Activated naive CD8-positive, alpha-beta T cell treated with anti-CD3 and anti-CD28 coated beads, Interleukin-2, amount 50 U/mL, for 16 hours (primary cell): ENCODE results near the gene BAG1.

Source experiments
- DNase-seq: peaks from one replicate; pipeline ENCODE4 v3.0.0-alpha.2; 2020; ENCODE audit warnings: low read depth, low spot score

Gene BAG1

DNA sequence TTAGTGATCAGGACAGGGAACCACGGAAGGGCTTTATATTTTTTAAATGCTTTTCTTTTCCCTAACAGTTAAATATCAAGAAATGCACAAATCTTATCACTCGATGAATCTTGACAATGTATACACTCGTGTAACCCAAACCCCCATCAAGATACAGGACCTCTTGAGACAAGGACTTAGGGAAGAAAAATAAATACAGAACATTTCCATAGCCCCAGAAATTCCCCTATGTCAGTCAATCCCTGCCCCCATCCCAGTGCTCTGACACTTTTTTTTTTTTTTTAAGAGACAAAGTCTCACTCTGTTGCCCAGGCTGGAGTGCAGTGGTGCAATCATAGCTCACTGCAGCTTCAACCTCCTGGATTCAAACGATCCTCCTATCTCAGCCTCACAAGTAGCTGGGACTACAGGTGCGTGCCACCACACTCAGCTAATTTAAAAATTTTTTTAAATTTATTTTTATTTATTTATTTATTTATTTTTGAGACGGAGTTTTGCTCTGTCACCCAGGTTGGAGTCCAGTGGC, 21.8 kb downstream of the BAG1 start:
- DNase-seq: no peak

- DNase-seq: no peak
These were observed 23.2 kb downstream of the BAG1 start for GRCh38 chr9:33241298-33241697.

DNA sequence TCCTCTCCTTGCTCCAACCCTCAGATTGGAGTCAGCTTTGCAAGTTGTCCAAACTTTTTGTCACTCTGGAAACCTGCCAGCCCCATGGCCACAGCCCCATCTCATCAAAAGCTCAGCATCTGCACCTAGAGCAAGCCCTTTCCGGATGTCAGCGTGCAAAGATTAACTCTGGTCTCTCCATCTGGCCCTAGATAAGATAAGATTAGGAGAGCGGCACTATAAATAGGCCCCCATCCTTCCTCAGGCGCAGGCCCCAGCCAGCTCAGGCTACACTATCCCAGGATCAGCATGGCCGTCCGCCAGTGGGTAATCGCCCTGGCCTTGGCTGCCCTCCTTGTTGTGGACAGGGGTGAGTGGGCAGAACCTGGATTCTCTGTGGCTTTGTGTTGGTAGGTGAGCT, 24.6 kb downstream of the BAG1 start, which contains the start of gene SPINK4:
Gene SPINK4, plus strand, starts transcription at position 247 of the 400 bp plus-strand sequence. Its CDS starts 42 bp downstream, at position 289.
- no peak for DNase-seq

- no peak for DNase-seq
These were observed 27.9 kb downstream of the BAG1 start for GRCh38 chr9:33236571-33236970.

DNA sequence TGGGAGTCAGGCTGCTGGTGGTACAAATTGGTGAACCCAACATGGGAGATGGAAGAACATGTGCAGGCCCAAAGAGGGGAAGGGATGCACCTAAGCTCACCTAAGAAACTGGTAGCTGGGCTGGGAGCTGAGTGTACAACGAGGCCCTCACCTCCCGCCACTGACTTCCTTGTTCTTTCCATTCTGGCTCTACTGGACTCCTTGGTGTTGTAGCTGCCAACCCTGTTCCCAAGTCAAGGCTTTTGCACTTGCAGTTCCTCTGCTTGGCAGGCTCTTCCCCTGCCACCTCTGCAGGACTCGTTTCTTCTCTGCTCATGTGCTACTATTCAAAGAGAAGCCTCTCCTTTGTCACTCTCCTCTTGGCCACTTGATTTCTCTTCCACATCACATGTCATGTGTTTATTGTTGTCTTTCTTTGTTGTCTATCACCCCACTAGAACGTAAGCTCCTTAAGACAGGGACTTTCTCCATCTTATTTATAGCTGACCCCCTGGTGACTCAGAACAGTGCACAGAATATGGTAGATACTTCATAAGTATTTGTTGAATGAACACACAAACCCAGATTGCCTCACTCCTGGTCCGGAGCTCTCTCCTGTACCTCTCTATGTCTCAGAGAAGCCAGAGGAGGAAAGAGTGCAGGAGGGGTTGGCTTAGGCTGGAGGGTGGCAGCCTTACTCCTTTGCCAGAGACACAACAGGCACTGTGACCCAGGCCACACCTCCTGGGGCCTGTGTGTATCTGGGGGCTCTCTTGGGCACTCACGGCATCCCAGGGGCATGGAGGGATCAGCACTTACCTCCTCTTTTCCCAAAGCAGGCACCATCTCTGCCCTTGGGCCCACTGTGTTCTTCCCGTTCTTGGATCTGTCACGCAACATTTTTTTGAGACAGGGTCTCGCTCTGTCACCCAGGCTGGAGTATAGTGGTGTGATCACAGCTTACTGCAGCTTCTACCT, 29.7 kb downstream of the BAG1 start:
- no peak for DNase-seq

GRCh38 chr9:33233626-33234342, 30.7 kb downstream of the BAG1 start:
- no peak for DNase-seq

GRCh38 chr9:33232815-33233214, 31.7 kb downstream of the BAG1 start:
- DNase-seq: no peak

DNA sequence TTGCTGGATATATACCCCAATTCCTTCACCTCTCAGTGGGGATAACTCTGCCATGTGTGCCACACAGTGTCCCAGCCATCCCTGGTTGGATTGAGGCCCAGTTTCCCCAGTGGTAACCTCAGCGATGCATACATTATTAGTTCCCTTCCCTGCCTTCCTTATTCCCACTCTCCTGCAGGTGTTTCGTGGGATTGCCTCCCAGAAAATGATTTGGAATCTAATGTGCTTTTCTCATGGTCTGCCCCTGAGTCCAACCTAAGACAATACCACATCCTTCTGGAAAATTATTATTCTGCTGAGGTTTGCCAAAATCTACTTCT, 32.9 kb downstream of the BAG1 start:
- DNase-seq: no peak

GRCh38 chr9:33230756-33231622, 33.5 kb downstream of the BAG1 start:
- no peak for DNase-seq

DNA sequence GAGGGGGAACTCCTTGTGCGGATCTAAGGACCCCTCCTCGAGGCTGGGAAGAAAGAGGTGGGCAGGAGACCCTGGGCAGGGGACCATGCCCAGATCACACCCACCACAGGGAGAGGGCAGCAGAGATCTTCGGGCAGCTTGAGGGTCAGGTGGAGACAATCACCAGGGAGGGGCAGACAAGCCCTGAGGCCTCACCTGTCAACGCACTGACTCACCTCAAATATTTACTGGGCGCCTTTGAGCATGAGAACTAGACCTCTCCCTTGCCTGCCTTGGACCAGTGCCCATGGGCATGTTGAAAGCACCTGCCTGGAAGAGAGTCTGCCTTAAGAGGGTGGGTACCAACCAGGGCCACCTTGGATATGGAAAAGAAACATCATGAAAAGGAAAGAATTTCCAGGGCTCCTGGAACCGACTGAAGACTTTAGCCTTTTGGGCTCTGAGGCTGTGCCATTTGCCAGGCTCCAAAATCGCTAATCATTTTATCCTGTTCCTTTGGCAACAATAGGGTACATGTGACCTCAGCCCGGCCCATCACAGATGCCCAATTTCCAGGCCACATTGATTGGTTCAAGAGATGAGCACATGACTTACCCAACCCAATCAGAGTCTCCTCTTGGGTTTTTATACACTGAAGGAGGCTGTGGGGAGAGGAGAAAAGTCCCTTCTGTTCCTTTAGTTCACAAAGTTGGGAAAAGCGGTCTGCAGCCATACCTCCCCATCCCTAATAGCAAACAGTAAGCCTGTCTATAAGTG, 35.0 kb downstream of the BAG1 start:
- DNase-seq: no peak

GRCh38 chr9:33228606-33229005, 35.9 kb downstream of the BAG1 start:
- DNase-seq: no peak

- DNase-seq: no peak
These were observed 36.8 kb downstream of the BAG1 start for GRCh38 chr9:33227741-33228140.

DNA sequence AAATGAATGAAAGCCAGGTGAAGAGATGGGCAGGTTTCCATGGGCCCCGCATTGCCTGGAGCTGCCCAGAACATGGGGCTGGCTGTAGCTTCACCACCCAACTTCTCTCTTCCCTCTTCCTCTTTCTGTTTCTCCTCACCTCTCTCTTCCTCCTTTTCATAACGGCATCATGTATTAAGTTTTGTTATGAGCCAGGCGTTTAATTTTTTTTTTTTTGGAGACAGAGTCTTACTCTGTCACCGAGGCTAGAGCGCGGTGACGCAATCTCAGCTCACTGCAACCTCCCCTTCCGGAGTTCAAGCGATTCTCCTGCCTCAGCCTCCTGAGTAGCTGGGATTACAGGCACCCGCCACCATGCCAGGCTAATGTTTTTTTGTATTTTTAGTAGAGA, 37.5 kb downstream of the BAG1 start:
- DNase-seq: no peak

GRCh38 chr9:33225319-33226147, 39.0 kb downstream of the BAG1 start:
- DNase-seq: peak; percentile 52

DNA sequence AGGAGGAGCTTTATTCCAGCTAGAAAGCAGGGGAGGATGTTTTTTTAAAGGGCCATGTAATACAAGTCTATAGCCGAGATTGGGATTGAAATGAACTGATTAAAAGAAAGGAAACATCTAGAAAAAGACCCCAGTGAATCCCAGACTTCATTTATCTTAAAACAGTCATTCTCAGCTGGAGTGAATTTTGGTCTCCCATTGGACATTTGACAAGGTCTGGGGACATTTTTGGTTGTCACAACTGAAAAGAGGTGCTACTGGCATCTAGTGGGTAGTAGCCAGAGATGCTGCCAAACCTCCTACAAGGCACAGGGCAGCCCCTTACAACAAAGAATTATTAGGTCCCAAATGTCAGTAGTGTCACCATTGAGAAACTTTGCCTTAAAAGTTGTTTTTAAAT, 40.8 kb downstream of the BAG1 start:
- DNase-seq: no peak

GRCh38 chr9:33222031-33222430, 42.5 kb downstream of the BAG1 start:
- no peak for DNase-seq

DNA sequence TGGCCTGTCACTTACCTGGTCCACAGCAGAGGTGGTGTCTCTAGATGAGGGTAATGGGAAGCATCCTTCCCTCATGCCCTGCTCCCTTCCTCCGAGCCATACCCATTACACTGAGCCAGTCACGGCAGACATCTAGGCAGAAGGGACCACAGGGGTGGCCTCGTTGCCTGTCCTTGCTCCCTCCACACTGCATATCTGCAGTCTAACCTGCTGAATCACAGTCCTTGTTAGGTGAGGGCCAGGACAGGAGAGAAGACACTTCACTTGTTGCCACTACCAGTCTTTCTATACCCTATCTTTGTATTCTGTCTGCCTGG, 43.0 kb downstream of the BAG1 start:
- no peak for DNase-seq

- no peak for DNase-seq
These were observed 43.6 kb downstream of the BAG1 start for GRCh38 chr9:33220681-33221567.

GRCh38 chr9:33211695-33212393, 52.7 kb downstream of the BAG1 start:
- no peak for DNase-seq
